Ectodermal cell (in vitro differentiated cells): ENCODE measurements around the gene FAHD2A.
A peak's percentile ranks its signal among the peaks of the same experiment; 100 is the strongest.
"Not testable (repeated sequence)": the region's sequence is repeated elsewhere in the genome, so short reads cannot be mapped to it uniquely, and the experiment has no call there.

Source experiments
- H3K27ac ChIP-seq: 2 replicates; pipeline ENCODE4 v1.7.0; 2013; ENCODE audit warnings: mild to moderate bottlenecking, low read depth, low read length; ENCODE audit not compliant: insufficient read depth, poor library complexity, severe bottlenecking
- H3K27me3 ChIP-seq: 2 replicates; pipeline ENCODE4 v1.7.0; 2013; ENCODE audit warnings: mild to moderate bottlenecking, low read length; ENCODE audit not compliant: insufficient read depth, control insufficient read depth, poor library complexity, severe bottlenecking
- H3K36me3 ChIP-seq: one replicate; pipeline ENCODE4 v1.7.0; 2013; ENCODE audit warnings: low read length; ENCODE audit not compliant: control insufficient read depth, insufficient read depth
- H3K4me1 ChIP-seq: one replicate; pipeline ENCODE4 v1.7.0; 2013; ENCODE audit warnings: low read length; ENCODE audit not compliant: control insufficient read depth, insufficient read depth
- H3K4me3 ChIP-seq: 2 replicates; pipeline ENCODE4 v1.7.0; 2013; ENCODE audit warnings: low read depth, low read length, control low read depth; ENCODE audit not compliant: insufficient read depth
- H3K9me3 ChIP-seq: 2 replicates; pipeline ENCODE4 v1.7.0; 2013; ENCODE audit warnings: mild to moderate bottlenecking, low read length, moderate library complexity; ENCODE audit not compliant: control insufficient read depth
- WGBS, 2 experiments: methylation state at CpG; one replicate each; pipeline ENCODE4 v1.1.7; 2013; ENCODE audit warnings: missing lambda C conversion rate in 2 of 2; 5-methylcytosine and 5-hydroxymethylcytosine counted together

Gene FAHD2A

GRCh38 chr2:95390272-95390880 is 12.1 kb upstream of the FAHD2A start:
- WGBS, 2 experiments = 83 to 93% methylated on average over 4 of the region's 4 CpGs
- Histone ChIP-seq H3K27me3 (peaks cover 6% of the 10 kb centered on the region), H3K27ac (no peak overlapping the region), H3K36me3 (no peaks in the 10 kb centered on the region), H3K9me3 (no peaks in the 10 kb centered on the region), H3K4me1 (no peaks in the 10 kb centered on the region), H3K4me3 (no peak overlapping the region)

- no peaks in the 10 kb centered on the region for H3K4me1 ChIP-seq
- 90 to 92% methylated on average over 11 of the region's 11 CpGs for WGBS, 2 experiments
- H3K27me3 ChIP-seq = peaks cover 6% of the 10 kb centered on the region
- no peak overlapping the region for H3K4me3 ChIP-seq
- H3K9me3 ChIP-seq = no peaks in the 10 kb centered on the region
- H3K36me3 ChIP-seq = no peaks in the 10 kb centered on the region
- H3K27ac ChIP-seq = no peak overlapping the region
Measured at GRCh38 chr2:95390881-95391321, 11.6 kb upstream of the FAHD2A start.

- no peaks in the 10 kb centered on the region for H3K9me3 ChIP-seq
- no peak overlapping the region for H3K4me3 ChIP-seq
- no peaks in the 10 kb centered on the region for H3K36me3 ChIP-seq
- H3K27ac ChIP-seq = no peak overlapping the region
- WGBS, 2 experiments = 87 to 88% methylated on average over 8 of the region's 8 CpGs
- H3K4me1 ChIP-seq = no peaks in the 10 kb centered on the region
- H3K27me3 ChIP-seq = peaks cover 6% of the 10 kb centered on the region
Measured at GRCh38 chr2:95391641-95392310, 10.7 kb upstream of the FAHD2A start.

GRCh38 chr2:95392320-95392719 is 10.2 kb upstream of the FAHD2A start:
- Histone ChIP-seq H3K27me3 (peaks cover 6% of the 10 kb centered on the region), H3K27ac (no peak overlapping the region), H3K4me3 (no peak overlapping the region), H3K4me1 (peaks cover 4% of the 10 kb centered on the region), H3K36me3 (no peaks in the 10 kb centered on the region), H3K9me3 (no peaks in the 10 kb centered on the region)
- 95 to 96% methylated on average over 6 of the region's 6 CpGs for WGBS, 2 experiments

- 90 to 94% methylated on average over 8 of the region's 8 CpGs for WGBS, 2 experiments
- H3K4me1 ChIP-seq = peaks cover 7% of the 10 kb centered on the region
- H3K4me3 ChIP-seq = no peak overlapping the region
- peaks cover 6% of the 10 kb centered on the region for H3K27me3 ChIP-seq
- no peaks in the 10 kb centered on the region for H3K36me3 ChIP-seq
- H3K27ac ChIP-seq = no peak overlapping the region
- no peaks in the 10 kb centered on the region for H3K9me3 ChIP-seq
Measured at GRCh38 chr2:95392730-95393455, 9.6 kb upstream of the FAHD2A start.

- Histone ChIP-seq H3K4me1 (peaks cover 7% of the 10 kb centered on the region), H3K27ac (no peak overlapping the region), H3K36me3 (no peaks in the 10 kb centered on the region), H3K4me3 (no peak overlapping the region), H3K27me3 (peaks cover under 1% of the 10 kb centered on the region), H3K9me3 (no peaks in the 10 kb centered on the region)
- 95 to 98% methylated on average over 6 of the region's 6 CpGs for WGBS, 2 experiments
Measured at GRCh38 chr2:95393901-95394300, 8.6 kb upstream of the FAHD2A start.

GRCh38 chr2:95399061-95399460 is 3.4 kb upstream of the FAHD2A start:
- Histone ChIP-seq H3K4me3 (no peak overlapping the region), H3K4me1 (peaks cover 7% of the 10 kb centered on the region), H3K36me3 (no peaks in the 10 kb centered on the region), H3K9me3 (no peaks in the 10 kb centered on the region), H3K27me3 (no peaks in the 10 kb centered on the region), H3K27ac (no peak overlapping the region)
- WGBS, 2 experiments = 90 to 93% methylated on average over 7 of the region's 7 CpGs

GRCh38 chr2:95401480-95401879 is 1.0 kb upstream of the FAHD2A start:
- Histone ChIP-seq H3K36me3 (no peaks in the 10 kb centered on the region), H3K4me1 (peaks cover 7% of the 10 kb centered on the region), H3K4me3 (peak overlapping the region; percentile 67), H3K27ac (no peak overlapping the region), H3K27me3 (no peaks in the 10 kb centered on the region), H3K9me3 (no peaks in the 10 kb centered on the region)
- WGBS, 2 experiments = 85 to 86% methylated on average over 9 of the region's 9 CpGs

GRCh38 chr2:95402004-95402369 is 521 bp upstream of the FAHD2A start:
- H3K9me3 ChIP-seq, H3K27ac ChIP-seq, H3K36me3 ChIP-seq, H3K27me3 ChIP-seq, H3K4me1 ChIP-seq: not testable (repeated sequence)
- 1% methylated on average over 10 of the region's 10 CpGs for WGBS, 2 experiments
- H3K4me3 ChIP-seq = peak overlapping the region; percentile 67

GRCh38 chr2:95403204-95403721 is 755 bp downstream of the FAHD2A start:
- H3K27me3 ChIP-seq, H3K36me3 ChIP-seq, H3K4me1 ChIP-seq, H3K27ac ChIP-seq, H3K9me3 ChIP-seq: not testable (repeated sequence)
- WGBS, 2 experiments = 14 to 18% methylated on average over 5 of the region's 5 CpGs
- peak overlapping the region; percentile 67 for H3K4me3 ChIP-seq
